Transverse colon (tissue), 3 donors: Measurements from ENCODE around the gene TAF1D.

ENCODE experiments used
- EP300 ChIP-seq: sonication (generic); formaldehyde crosslinking; IDR thresholded peaks from one replicate; pipeline ENCODE4 v1.6.1; 2017; ENCODE audit warnings: antibody characterized with exemption, low read depth
- POLR2A ChIP-seq: fragments of 450-650 bp; IDR thresholded peaks from one replicate; pipeline ENCODE4 v1.6.1; 2016; ENCODE audit warnings: antibody characterized with exemption, mild to moderate bottlenecking, moderate library complexity
- TF ChIP-seq, protein P1 (sequence below), 5 experiments: fragments of 200-600 bp in 3 of 5; fragments of 450-650 bp in 2 of 5; sonication (generic) in 3 of 5; IDR thresholded peaks; 1 replicate in 2 of 5; 2 replicates in 3 of 5; pipeline ENCODE4 v1.5.1; 2016 to 2017; ENCODE audit warnings: antibody characterized with exemption in 5 of 5, inconsistent platforms in 3 of 5, mild to moderate bottlenecking in 2 of 5, moderate library complexity in 1 of 5

DNA sequence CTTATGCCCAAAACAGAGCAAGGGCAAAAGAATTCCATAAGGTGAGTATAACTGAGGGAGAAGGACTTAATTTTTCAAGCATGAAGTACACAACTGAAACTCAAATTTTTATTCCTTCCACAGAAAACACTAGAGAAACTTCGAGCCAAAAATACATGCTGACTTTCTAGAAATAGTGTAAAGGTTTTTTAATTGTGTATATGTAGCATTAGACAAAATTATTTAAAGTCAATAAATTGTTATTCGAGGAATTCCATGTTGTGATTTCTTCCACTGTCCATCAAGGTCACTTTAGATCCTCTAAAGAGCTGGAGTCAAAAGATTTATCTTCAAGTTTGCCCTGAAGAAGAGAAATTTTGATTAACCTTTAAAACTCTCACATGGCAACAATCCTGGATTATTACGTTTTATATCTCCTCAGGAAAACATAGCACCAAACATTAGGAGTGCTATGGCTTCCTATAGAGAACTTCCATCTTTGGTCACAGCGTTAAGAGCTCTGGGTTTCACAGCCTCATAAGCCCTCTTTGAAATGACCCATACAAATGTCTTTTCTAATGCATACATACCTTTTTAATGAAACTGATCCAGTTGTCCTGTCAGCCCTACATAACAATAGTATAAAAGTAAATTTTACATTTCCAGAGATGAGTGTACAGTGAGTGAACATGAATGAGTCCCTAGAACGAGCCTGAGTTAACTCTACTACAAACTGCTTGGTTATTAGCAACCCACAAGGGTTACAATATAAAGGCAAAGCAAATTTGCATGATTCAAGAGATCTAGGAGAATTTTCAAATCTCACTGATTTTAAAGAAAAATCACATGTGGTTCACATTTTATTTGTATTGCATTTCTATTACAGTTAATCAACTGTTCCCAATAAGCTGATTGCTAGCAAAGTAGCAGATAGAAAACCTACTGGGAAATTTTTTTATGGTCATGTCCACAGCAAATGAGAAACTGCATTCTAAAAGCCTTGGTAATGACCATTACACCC lies 10.9 kb downstream of the TAF1D start:
- TF ChIP-seq POLR2A (no peak), EP300 (no peak)
- TF ChIP-seq, protein P1, sequence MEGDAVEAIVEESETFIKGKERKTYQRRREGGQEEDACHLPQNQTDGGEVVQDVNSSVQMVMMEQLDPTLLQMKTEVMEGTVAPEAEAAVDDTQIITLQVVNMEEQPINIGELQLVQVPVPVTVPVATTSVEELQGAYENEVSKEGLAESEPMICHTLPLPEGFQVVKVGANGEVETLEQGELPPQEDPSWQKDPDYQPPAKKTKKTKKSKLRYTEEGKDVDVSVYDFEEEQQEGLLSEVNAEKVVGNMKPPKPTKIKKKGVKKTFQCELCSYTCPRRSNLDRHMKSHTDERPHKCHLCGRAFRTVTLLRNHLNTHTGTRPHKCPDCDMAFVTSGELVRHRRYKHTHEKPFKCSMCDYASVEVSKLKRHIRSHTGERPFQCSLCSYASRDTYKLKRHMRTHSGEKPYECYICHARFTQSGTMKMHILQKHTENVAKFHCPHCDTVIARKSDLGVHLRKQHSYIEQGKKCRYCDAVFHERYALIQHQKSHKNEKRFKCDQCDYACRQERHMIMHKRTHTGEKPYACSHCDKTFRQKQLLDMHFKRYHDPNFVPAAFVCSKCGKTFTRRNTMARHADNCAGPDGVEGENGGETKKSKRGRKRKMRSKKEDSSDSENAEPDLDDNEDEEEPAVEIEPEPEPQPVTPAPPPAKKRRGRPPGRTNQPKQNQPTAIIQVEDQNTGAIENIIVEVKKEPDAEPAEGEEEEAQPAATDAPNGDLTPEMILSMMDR (IDR thresholded peaks at IDR 0.05): no peak
